SK-N-SH treated with all-trans-retinoic acid at 6 μM for 48 hours (cell line): ENCODE results near the gene ADARB2.

Source experiments
- ARNTL ChIP-seq: fragments of 450-650 bp; formaldehyde crosslinking; IDR thresholded peaks from 2 replicates; pipeline ENCODE4 v1.5.0; 2020; ENCODE audit warnings: low read depth, mild to moderate bottlenecking, moderate library complexity, borderline replicate concordance
- ESRRG ChIP-seq: fragments of 250-450 bp; sonication (Bioruptor Pico); IDR thresholded peaks from 2 replicates; pipeline ENCODE4 v1.6.1; 2021; ENCODE audit warnings: mild to moderate bottlenecking
- ISL1 ChIP-seq: fragments of 250-450 bp; sonication (Bioruptor Pico); IDR thresholded peaks from 2 replicates; pipeline ENCODE4 v2.1.2; 2022; ENCODE audit warnings: mild to moderate bottlenecking, moderate library complexity
- OSR1 ChIP-seq: fragments of 250-450 bp; sonication (Bioruptor Pico); IDR thresholded peaks from 2 replicates; pipeline ENCODE4 v1.8.0; 2022; ENCODE audit warnings: moderate library complexity, mild to moderate bottlenecking, inconsistent platforms
- PATZ1 ChIP-seq: fragments of 250-450 bp; sonication (Bioruptor Pico); IDR thresholded peaks from 2 replicates; pipeline ENCODE4 v1.8.0; 2020; ENCODE audit warnings: mild to moderate bottlenecking, moderate library complexity, borderline replicate concordance
- POU6F1 ChIP-seq: fragments of 250-450 bp; sonication (Bioruptor Pico); IDR thresholded peaks from 2 replicates; pipeline ENCODE4 v1.8.0; 2021; ENCODE audit warnings: low read depth, mild to moderate bottlenecking, moderate library complexity, borderline replicate concordance
- RARB ChIP-seq: fragments of 250-450 bp; sonication (Bioruptor Pico); IDR thresholded peaks from 2 replicates; pipeline ENCODE4 v1.8.0; 2021; ENCODE audit warnings: mild to moderate bottlenecking, moderate library complexity
- TOX ChIP-seq: fragments of 250-450 bp; sonication (Bioruptor Pico); IDR thresholded peaks from 2 replicates; pipeline ENCODE4 v1.8.0; 2021; ENCODE audit warnings: mild to moderate bottlenecking, moderate library complexity, borderline replicate concordance
- ZC3H10 ChIP-seq: fragments of 250-450 bp; sonication (Bioruptor Pico); IDR thresholded peaks from 2 replicates; pipeline ENCODE4 v1.5.1; 2021; ENCODE audit warnings: mild to moderate bottlenecking, moderate library complexity
- ZFP3 ChIP-seq: fragments of 250-450 bp; sonication (Bioruptor Pico); IDR thresholded peaks from 2 replicates; pipeline ENCODE4 v1.5.0; 2020; ENCODE audit warnings: mild to moderate bottlenecking, moderate library complexity
- ZFP30 ChIP-seq: fragments of 450-650 bp; formaldehyde crosslinking; IDR thresholded peaks from 2 replicates; pipeline ENCODE4 v1.5.0; 2022; ENCODE audit warnings: mild to moderate bottlenecking, moderate library complexity
- ZNF70 ChIP-seq: fragments of 450-650 bp; formaldehyde crosslinking; IDR thresholded peaks from 2 replicates; pipeline ENCODE4 v1.5.0; 2020; ENCODE audit warnings: mild to moderate bottlenecking, moderate library complexity
- TF ChIP-seq, protein P1 (sequence below): fragments of 250-450 bp; sonication (Bioruptor Pico); IDR thresholded peaks from 2 replicates; pipeline ENCODE4 v1.5.1; 2020; ENCODE audit warnings: low read depth, mild to moderate bottlenecking, moderate library complexity

DNA sequence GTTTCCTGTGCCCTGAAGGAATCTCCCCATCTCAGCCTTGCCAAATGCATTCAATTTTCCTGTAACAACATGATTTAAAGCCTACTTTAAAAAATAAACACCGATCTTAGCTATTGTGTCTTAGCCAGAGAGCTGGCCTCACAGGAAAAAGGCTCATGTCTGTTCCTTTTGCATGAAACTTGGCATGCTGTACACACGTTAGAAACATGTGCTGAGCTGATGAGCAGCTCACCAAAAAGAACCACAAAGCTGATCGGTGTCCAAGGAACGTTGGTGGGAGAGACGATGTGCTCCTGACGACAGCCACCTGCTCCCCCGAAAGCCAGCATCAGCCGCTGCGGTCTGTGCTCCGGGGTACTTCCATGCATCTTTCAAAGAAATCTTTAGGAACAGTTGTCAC is 135.9 kb downstream of the ADARB2 start:
- TF ChIP-seq ARNTL (CRISPR knock-in tag) (no peak), PATZ1 (CRISPR knock-in tag) (no peak), OSR1 (CRISPR knock-in tag) (no peak), ISL1 (CRISPR knock-in tag) (no peak), TOX (CRISPR knock-in tag) (no peak), POU6F1 (CRISPR knock-in tag) (no peak), ZFP3 (CRISPR knock-in tag) (no peak), ZC3H10 (CRISPR knock-in tag) (no peak), ZNF70 (CRISPR knock-in tag) (no peak), RARB (CRISPR knock-in tag) (no peak), ZFP30 (CRISPR knock-in tag) (no peak), ESRRG (CRISPR knock-in tag) (no peak)
- TF ChIP-seq, protein P1, sequence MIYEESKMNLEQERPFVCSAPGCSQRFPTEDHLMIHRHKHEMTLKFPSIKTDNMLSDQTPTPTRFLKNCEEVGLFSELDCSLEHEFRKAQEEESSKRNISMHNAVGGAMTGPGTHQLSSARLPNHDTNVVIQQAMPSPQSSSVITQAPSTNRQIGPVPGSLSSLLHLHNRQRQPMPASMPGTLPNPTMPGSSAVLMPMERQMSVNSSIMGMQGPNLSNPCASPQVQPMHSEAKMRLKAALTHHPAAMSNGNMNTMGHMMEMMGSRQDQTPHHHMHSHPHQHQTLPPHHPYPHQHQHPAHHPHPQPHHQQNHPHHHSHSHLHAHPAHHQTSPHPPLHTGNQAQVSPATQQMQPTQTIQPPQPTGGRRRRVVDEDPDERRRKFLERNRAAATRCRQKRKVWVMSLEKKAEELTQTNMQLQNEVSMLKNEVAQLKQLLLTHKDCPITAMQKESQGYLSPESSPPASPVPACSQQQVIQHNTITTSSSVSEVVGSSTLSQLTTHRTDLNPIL (CRISPR knock-in tag) = no peak
